HG02943 (cell line): ENCODE measurements around the gene PMEPA1.
A peak's percentile ranks its signal among the peaks of the same experiment; 100 is the strongest.

ENCODE experiments used
- ATAC-seq: cut with Tn5 transposase; IDR thresholded peaks from one replicate; pipeline ENCODE4 v1.9.1; 2021; ENCODE audit warnings: mild to moderate bottlenecking, low read depth, moderate library complexity; ENCODE audit not compliant: unreplicated experiment

PMEPA1 gene

DNA sequence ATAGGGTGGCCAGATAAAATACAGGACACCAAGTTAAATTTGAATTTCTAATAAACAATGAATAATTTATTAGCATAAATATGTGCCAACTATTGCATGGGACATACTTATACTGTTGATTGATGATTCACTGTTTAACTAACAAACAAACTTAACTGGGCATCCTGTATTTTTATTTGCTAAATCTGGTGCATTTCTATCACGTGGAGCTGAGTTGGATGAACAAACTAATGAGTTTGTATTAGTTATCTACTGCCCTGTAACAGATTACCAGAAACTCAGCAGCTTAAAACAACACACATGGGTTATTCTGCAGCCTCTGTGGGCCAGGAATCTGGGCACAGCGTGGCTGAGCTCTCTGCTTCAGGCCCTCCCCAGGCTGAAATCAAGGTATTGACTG is 28.2 kb upstream of the PMEPA1 start:
- no peak for ATAC-seq

DNA sequence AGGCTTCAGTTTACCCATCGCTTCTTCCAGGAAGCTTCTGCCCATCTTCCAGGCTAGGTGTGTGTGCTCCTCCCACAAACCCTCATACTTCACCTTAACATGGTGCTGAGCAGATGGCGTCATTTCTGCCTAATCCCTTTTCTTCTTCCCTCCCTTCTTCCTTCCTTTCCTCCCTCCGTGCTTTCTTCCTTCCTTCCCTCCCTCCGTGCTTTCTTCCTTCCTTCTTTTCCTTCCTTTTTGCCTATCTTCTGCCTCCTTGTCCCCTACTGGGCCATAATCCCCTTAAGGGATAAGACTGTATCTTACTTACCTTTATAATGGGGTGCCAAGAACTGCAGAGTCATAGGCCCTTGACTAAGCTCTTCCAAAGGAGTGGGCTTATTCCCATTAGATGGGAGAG is 27.5 kb upstream of the PMEPA1 start:
- no peak for ATAC-seq

DNA sequence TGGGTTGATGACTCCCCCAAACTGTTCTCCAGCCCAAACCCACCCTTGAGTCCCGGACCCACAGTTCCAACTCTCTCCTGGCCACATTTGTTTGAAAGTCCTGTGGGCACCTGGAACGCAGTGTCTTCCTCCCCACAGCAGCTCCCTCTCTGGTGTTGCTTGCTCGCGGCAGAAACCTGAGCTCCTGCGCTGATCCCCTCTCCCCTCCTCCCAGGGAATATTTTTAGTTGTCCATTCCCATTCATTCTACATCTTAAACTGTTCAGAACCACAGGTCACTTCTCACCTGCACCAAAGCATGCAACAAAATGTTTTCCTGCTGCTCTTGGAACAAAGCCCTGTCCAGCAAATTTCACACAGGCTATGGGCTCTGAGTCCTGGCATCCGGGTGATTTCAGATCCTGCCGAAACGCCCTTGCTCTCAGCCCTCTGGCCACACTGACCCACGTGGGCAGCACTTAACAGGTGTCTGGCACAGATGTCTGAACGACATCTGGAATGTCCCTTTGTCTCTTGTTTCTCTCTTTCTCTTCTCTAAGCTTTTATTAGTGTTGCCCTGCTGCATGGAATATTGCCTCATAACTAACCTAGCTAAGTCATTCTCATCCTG is 27.0 kb upstream of the PMEPA1 start:
- no peak for ATAC-seq

DNA sequence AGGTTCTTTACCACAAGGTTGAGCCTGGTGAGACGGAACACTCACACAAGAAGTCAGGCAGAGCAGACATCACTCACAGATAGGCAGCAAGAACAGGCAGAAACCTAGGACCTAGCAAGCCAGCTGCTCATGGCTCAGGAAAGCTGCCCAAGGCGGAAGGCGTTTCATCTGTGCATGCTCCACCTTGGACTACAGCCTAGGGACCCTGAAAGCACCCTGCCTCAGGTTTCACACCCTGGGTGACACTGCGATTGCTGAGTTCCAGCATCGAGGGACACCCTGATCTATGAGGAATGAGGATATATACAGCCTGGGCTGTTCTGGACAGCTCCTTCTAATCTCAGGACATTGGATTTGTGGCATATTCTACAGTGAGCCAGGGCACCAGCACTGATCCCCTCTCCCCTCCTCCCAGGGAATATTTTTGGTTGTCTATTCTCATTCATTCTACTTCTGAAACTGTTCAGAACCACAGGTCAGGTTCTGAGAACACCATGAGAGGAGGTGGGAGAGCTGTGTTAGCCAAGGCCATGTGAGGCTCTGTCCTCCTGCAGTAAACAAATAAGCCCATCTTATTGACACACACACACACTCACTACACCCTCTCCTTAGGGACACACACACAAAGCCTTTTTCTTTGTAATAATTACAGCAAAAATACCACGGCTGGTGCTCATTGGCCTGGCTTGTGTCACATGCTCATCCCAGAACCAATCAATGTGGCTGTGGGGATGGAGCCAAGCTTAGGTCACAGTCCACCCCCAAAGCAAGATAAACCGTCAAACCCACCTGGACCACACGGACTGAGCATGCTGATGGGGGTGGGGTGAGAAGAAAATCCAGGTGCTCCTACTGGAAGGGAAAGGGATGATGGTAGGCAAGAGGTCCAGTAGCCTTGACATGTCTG is 26.3 kb upstream of the PMEPA1 start:
- ATAC-seq = no peak

DNA sequence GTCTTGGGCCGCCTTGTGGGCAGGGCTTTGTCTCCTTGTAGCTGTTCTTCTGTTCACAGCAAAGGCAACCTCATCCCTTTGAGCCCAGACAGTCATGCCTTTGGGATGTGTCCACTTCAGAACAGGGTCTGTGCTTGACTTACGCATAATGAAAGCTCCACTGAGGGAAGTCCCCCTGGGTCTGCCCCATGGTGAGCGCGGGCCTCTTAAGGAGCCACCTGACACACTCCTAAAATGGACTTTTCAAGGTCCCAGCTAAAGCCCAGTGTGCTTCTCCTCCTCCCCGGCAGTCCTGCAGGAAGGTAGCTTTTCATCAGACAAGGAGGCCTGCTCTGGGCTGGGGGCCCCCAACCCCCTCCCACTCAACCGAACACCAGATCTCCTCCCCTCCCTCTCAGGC is 24.9 kb upstream of the PMEPA1 start:
- ATAC-seq = no peak

DNA sequence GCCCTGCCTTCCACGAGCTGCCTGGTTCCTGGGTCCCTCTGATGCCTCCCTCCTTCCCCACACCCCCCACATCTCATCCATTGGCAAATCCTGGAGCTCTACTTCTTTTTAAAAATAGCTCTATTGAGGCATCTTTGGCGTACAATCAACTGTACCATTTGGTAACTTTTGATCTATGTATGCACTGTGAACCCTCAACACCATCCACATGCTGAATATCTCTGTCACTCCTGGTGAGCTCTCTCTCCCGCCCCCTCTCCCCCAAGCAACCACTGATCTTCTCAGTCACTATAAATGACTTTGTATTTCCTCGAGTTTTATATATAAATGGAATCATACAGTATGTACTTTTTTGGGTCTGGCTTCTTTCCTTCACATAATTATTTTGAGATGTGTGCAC is 22.4 kb upstream of the PMEPA1 start:
- ATAC-seq = no peak

DNA sequence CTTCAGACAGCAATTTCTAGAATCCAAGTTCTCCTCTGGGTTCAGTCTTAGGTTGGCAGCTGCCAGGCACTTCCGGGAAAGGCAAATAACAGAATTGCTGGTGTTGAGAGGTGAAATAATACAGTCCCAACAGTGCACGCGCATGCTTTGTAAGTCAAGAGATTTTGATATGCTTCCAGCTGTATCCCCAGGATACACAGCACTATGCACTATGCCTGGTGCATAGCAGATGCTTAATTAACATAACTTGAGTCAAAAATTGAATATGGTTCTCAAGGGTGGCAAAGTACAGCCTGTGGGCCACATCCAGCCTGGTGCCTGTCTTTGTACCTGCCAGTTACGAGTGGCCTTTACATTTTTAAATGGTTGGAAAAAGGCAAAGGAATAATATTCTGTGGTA is 18.9 kb upstream of the PMEPA1 start:
- no peak for ATAC-seq

DNA sequence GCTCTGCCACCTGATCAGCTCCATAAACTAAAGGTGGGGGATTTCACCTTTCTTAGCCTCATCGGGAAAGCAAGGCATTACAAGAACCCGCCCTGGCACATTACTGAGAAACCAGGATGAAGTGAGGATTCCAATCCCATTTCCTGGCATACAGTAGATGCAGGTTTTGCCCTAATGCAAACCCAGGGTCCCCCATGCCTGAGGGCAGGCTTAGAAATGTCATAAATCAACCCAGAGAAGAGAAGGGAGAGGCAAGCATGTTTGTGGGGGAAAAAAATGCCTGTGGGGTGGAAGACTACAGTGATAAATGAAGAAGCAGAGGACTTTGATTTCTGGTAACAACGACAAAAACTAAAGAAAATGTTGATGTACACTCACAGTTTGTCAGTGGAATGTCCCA is 18.0 kb upstream of the PMEPA1 start:
- no peak for ATAC-seq

DNA sequence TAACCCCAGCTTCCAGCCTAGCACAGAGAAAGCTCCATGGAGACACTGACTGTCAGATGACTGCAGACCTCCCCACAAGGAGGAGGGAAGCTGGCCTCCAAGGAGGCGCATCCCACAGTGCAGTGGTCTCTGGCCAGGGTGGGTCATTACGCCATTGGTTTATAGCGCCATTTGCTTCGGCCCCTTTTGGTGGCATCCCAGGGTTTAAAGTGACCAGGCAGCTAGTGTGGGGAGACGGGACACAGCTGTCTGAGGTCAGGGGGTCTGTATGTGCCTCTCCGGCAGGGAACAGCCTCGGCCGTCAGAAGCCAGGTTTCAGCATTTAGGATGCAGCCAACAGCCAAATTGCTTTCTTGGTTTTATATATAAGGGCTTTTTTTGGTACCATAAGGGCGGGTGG is 15.8 kb upstream of the PMEPA1 start:
- no peak for ATAC-seq

DNA sequence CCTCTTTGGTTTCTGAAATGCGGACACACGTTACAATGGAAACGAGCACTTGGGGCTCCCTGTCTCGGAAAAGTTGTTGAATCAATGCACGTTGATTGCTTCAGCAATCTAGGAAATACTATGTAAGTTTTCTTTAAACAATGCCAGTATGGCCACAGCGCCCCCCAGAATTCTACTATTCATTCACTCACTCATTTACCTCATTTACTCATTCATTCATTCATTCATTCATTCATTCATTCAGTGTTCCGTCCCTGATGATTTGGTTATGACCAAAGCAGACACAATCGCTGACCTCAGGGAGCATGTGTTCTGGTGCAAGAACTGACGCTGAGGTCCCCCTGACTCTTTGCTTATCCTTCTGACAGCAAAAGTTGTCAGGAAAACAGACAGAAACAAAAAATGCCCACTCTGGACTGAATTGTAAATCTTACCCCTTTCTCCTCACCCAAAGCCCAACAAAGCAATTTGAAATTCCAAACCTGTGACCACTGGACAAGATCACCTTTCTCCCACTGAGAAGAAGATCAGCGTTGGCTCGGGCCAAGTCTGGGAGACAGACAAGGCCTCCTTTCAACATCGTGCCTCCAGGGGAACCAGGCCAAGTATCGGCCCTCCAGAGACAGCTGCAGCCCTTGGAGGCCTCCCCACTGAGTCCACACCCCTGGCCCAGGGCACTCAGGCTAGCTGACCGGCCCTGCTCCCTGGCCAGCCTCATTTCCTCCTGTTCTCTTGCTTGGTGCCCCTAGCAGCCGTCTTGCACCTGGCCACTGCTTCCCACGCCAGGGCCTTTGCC is 15.0 kb upstream of the PMEPA1 start:
- no peak for ATAC-seq

DNA sequence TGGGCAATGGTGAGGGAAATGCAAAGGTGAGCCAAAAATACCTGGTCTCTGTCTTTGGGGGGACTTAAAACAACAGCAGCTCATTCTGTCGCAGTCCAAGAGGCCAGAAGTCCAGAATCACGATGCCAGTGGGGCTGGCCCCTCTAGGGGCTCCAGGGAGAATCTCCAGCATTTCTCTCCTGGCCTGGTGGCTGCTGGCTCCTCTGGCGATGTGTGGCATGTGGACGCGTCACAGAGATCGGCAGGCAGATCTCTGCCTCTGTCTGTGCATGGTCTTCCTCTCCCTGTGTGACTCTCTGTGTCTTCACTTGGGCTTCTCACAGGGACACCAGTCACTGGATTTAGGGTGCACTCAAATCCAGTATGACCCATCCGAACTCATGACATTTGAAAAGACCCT is 14.0 kb upstream of the PMEPA1 start:
- no peak for ATAC-seq

DNA sequence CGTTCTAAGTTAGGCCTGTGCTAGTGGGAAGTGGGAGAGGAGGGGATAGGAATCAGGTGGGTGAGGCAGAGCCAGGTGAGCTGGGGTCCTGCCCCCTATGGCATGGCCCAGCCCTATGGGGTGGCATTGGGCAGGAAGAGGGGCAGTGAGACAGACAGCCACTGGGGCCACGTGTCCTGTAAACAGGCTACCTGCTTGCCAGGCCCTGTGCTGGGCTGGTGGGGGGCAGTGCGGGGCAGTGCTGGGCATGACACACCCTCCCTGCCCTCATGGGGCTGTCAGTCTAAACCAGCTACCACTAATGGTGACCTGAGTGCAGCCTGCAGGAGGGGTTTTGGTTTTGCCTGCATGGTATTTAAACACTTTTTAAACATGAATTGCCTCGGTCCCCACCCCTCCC is 10.1 kb upstream of the PMEPA1 start:
- no peak for ATAC-seq

DNA sequence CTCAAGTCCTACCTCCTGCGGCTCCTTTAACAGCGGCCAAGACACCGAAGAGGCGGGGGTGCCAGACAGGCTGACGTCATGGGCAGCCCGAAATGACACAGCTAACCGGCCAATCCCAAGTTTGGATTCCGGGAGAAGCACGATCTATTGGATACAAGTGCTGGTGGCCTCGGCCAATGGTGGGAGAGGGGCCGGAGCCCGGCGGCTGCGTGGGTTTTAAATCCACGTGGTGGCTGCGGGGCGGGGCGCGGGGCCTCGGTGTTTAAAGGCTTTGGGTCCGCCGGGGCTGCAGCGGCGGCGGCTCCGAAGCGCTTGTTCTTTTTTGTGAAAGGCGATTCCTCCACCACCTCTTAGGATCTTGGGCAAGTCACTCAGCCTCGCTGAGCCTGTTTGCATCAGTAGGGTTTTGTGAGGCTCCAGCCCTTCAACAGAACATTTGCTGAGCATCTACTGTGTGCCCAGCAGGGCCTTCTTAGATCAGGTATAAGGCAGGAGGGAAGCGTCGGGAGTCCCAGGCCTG is 8.7 kb upstream of the PMEPA1 start:
- peak; percentile 85 for ATAC-seq

DNA sequence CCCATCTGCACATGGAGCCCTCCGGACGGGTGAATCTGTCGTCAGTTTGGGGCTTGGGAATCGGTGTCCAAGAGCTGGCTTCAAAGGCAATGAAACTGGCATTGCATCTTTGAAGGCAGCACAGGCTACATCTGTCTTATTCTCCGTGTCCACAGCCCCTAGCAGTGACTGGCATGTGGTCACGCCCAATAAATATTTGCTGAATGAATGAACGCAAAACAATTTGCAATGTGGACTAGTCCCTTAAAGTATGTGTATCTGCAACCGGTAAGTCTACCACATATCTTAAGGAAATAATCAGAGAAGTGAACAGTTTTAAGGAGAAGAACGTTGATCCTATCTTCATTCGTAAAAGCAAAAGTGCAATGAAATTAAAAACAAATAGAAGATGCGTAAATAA is 8.0 kb upstream of the PMEPA1 start:
- no peak for ATAC-seq

DNA sequence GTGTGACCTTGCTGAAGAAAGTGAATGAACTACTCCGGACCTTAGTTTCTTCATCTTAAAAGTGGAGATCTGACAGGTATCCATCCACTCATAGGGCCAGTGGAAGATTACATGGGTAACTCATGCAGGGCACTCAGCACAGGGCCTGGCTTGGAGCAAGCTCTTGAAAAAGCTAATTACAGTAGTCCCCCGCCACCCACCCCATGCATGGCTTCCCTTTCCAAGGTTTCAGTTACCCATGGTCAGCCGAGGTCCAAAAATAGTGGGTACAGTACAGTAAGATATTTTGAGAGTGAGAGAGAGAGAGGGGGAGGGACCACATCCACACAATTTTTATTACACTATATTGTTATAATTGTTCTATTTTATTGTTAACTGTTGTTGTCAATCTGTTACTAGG is 7.1 kb upstream of the PMEPA1 start:
- ATAC-seq = no peak

DNA sequence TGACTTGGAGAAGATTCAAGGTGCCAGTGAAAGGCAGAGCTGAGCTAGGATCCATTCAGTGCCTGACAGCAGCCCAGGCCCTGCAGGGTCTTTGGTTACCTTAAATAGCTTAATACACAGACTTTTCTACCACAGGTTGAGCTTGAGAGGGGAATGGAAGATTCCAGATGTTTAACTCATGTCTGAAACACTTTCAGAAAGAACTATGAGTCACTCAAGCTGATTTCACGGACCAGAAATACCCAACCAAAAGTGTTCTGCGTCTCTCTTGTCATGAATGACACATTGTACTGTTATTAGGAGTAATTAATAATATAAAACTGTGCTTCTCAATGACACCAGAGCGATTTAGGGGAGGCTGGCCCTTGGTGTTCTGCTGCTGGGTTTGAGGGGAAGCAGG is 6.4 kb upstream of the PMEPA1 start:
- no peak for ATAC-seq

DNA sequence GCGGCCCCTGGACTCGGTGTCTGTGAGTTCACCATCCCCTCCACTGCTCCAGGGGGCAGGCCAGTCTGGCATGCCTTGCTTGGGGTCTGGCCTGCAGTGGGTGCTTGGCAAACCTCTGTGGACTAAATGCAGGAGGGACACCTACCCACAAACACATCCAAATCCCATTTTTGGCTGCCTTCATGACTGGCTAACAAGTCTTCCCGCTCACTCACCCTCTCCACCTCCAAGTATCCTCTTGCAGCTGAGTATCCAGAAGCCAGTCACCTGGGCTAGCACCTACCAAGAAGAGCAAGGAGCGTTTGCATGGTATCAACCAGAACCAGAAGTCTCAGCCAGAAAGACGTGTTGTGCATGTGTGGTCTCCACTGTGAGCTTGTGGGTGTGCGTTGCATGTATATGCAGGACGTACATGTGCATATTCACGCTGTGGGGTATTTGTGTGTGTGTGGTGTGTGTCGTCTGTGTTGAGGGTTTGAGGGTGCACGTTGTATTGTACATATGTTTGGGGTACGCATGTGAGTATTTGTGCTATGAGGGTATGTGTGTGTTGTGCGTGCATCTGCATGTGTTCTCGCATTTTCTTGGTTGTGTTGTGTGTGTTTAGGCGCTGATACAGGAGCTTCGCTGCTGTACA is 5.6 kb upstream of the PMEPA1 start:
- no peak for ATAC-seq

DNA sequence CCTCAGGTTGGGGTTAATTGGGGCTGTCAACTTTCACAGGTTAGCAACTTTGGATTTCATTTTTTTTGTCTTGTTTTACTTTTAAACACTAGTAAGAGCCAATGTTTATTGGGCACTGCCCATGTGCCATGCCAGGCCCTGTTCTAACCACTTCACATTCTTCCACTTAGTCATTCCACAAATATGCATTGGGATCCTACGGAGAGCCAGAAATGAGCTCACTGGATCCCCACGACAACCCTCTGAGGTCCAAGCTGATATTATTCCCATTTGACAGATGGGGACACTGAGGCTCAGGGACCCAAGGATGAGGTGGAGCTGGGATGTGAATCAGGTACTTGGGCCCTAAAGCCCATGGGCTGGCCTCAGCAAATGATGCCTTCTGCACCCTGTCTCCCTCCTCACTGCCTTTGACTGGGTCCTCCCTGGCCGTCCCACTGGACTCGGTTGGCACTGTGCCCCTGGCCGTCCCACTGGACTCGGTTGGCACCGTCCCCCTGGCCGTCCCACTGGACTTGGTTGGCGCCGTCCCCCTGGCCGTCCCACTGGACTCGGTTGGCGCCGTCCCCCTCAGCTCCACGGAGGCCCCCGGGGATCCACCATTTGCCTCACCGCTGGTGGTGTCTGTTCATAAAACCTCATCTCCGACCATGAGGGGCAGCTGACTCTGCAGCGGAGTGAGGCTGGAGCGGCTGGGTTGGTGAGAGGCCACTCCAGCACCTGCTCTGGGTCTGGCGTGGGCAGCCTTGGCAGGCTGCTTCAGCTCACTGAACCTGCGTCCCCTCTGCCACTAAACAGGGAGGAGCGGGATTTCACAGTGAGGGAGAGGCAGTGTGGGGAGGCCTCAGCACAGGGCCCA is 4.8 kb upstream of the PMEPA1 start:
- ATAC-seq = no peak

DNA sequence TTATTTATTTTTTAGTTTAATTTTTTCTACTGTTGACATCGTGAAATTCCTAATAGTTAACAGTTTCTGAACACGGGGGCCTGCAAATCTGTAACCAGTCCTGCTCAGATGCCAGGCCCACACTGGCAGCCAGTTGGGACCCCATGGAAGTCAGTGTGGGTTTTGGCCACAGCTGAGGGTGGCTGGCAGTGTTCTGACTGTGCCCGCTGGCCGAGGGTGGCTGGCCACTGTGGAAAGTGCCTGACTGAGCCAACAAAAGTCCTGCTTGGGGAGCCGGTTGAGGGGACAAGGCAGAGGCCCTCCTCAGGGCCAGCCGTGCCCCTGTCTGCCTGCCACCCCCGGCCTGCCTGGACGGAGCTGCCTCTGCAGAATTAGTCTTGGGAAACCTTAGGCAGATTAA is 4.1 kb upstream of the PMEPA1 start:
- no peak for ATAC-seq

DNA sequence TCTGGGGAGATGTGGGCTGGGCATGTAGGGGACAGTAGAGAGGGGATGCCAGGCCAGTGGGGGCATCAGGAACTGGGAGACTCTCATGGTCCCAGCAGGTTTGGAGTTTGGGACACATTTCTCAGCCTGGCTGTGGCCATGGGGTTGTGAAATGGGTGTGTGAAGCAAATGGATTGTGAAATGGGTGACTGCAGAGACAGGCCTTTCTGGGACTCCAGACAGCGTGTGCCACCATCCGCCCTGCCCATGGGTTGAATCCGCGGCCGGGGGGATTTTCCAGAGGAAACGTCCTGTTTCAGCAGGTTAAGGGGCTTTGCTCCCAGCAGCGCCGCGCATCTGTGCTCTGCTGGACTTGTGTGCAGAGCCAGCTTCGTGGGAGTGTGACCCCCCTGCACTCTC is 3.7 kb upstream of the PMEPA1 start:
- no peak for ATAC-seq
